Karpas-422 (cell line): Measurements from ENCODE around the gene WHRN. TPM values are rescaled to one million over a fixed set of nuclear protein-coding genes. Genes with fewer than 3 reads are reported as not detected.

Experiments
- DNase-seq: peaks from one replicate; pipeline ENCODE4 v3.0.0-alpha.2; 2015
- H2AFZ ChIP-seq: fragments of 200-600 bp; sonication (generic); 2 replicates; pipeline ENCODE4 v1.6.1; 2014; ENCODE audit warnings: antibody characterized with exemption, low read length, mixed read lengths
- H3K27ac ChIP-seq: fragments of 200-600 bp; sonication (generic); 2 replicates; pipeline ENCODE4 v1.5.1; 2014; ENCODE audit warnings: mild to moderate bottlenecking, low read length, moderate library complexity
- H3K27me3 ChIP-seq: fragments of 200-600 bp; sonication (generic); 2 replicates; pipeline ENCODE4 v1.6.1; 2014; ENCODE audit warnings: low read length, mixed read lengths
- H3K36me3 ChIP-seq: fragments of 200-600 bp; sonication (generic); 2 replicates; pipeline ENCODE4 v1.6.1; 2014; ENCODE audit warnings: low read length, mixed read lengths; ENCODE audit not compliant: insufficient read depth
- H3K4me1 ChIP-seq: fragments of 200-600 bp; sonication (generic); 2 replicates; pipeline ENCODE4 v1.6.1; 2014; ENCODE audit warnings: mild to moderate bottlenecking, low read length, mixed read lengths
- H3K4me2 ChIP-seq: fragments of 200-600 bp; sonication (generic); 2 replicates; pipeline ENCODE4 v1.6.1; 2014; ENCODE audit warnings: low read length, low read depth, mild to moderate bottlenecking; ENCODE audit not compliant: poor library complexity, severe bottlenecking
- H3K4me3 ChIP-seq: fragments of 200-600 bp; sonication (generic); 2 replicates; pipeline ENCODE4 v1.5.1; 2014; ENCODE audit warnings: mild to moderate bottlenecking, antibody characterized with exemption, low read length, mixed read lengths
- H3K79me2 ChIP-seq: fragments of 200-600 bp; sonication (generic); 2 replicates; pipeline ENCODE4 v1.6.1; 2014; ENCODE audit warnings: mild to moderate bottlenecking, low read length, mixed read lengths
- H3K9ac ChIP-seq: fragments of 200-600 bp; sonication (generic); 2 replicates; pipeline ENCODE4 v1.6.0; 2014; ENCODE audit warnings: low read length
- H3K9me2 ChIP-seq: fragments of 200-600 bp; sonication (generic), shearing (Covaris generic); replicated peaks from 2 replicates; pipeline ENCODE4 v1.6.0; 2014; ENCODE audit warnings: mild to moderate bottlenecking, low read length, moderate library complexity; ENCODE audit not compliant: insufficient read depth
- H3K9me3 ChIP-seq: fragments of 300-700, 200-600 bp; sonication (generic); 2 replicates; pipeline ENCODE4 v1.6.1; 2014; ENCODE audit warnings: low read length, mixed read lengths
- H4K20me1 ChIP-seq: fragments of 200-600 bp; sonication (generic); 2 replicates; pipeline ENCODE4 v1.6.1; 2014; ENCODE audit warnings: mild to moderate bottlenecking, antibody characterized with exemption, low read length, low read depth; ENCODE audit not compliant: insufficient read depth
- total RNA-seq: library from RNA; depleted of rRNA; stranded (reverse); fragments of >200 nt; shearing (Covaris generic); gene quantifications from 2 replicates; pipeline ENCODE4 v1.2.3, GENCODE V29; 2014; ENCODE audit warnings: low replicate concordance

Gene WHRN
- total RNA-seq, 1 experiment from 2014 or later: 0.30 TPM

- no peak for DNase-seq
- Histone ChIP-seq H3K4me2 (no peak overlapping the region), H3K79me2 (no peaks in the 10 kb centered on the region), H3K4me1 (no peaks in the 10 kb centered on the region), H3K4me3 (no peak overlapping the region), H3K9me3 (no peaks in the 10 kb centered on the region), H4K20me1 (no peaks in the 10 kb centered on the region), H3K9me2 (no peaks in the 10 kb centered on the region), H2AFZ (no peak overlapping the region), H3K9ac (no peak overlapping the region), H3K27ac (no peak overlapping the region), H3K36me3 (no peaks in the 10 kb centered on the region), H3K27me3 (no peaks in the 10 kb centered on the region)
Observed at GRCh38 chr9:114470121-114470520, 35.2 kb downstream of the WHRN start.

- H3K4me1 ChIP-seq: no peaks in the 10 kb centered on the region
- H3K9me2 ChIP-seq: no peaks in the 10 kb centered on the region
- H3K27ac ChIP-seq: no peak overlapping the region
- no peaks in the 10 kb centered on the region for H3K9me3 ChIP-seq
- H4K20me1 ChIP-seq: no peaks in the 10 kb centered on the region
- no peaks in the 10 kb centered on the region for H3K79me2 ChIP-seq
- H3K36me3 ChIP-seq: no peaks in the 10 kb centered on the region
- H3K4me3 ChIP-seq: no peak overlapping the region
- no peak overlapping the region for H2AFZ ChIP-seq
- no peak overlapping the region for H3K9ac ChIP-seq
- no peaks in the 10 kb centered on the region for H3K27me3 ChIP-seq
- H3K4me2 ChIP-seq: no peak overlapping the region
- DNase-seq: no peak
Observed at GRCh38 chr9:114469091-114469853, 36.0 kb downstream of the WHRN start.

GRCh38 chr9:114467910-114468309, 37.4 kb downstream of the WHRN start:
- no peak overlapping the region for H3K9ac ChIP-seq
- no peaks in the 10 kb centered on the region for H3K36me3 ChIP-seq
- no peaks in the 10 kb centered on the region for H3K9me3 ChIP-seq
- H3K4me3 ChIP-seq: no peak overlapping the region
- no peak overlapping the region for H2AFZ ChIP-seq
- no peaks in the 10 kb centered on the region for H3K79me2 ChIP-seq
- DNase-seq: no peak
- no peaks in the 10 kb centered on the region for H3K9me2 ChIP-seq
- no peak overlapping the region for H3K27ac ChIP-seq
- no peak overlapping the region for H3K4me2 ChIP-seq
- no peaks in the 10 kb centered on the region for H3K4me1 ChIP-seq
- no peaks in the 10 kb centered on the region for H3K27me3 ChIP-seq
- H4K20me1 ChIP-seq: no peaks in the 10 kb centered on the region

GRCh38 chr9:114467226-114467750, 38.0 kb downstream of the WHRN start:
- DNase-seq: no peak
- Histone ChIP-seq H4K20me1 (no peaks in the 10 kb centered on the region), H3K4me1 (no peaks in the 10 kb centered on the region), H3K4me2 (no peak overlapping the region), H3K9me3 (no peaks in the 10 kb centered on the region), H3K79me2 (no peaks in the 10 kb centered on the region), H3K9me2 (no peaks in the 10 kb centered on the region), H3K36me3 (no peaks in the 10 kb centered on the region), H2AFZ (no peak overlapping the region), H3K9ac (no peak overlapping the region), H3K27ac (no peak overlapping the region), H3K27me3 (no peaks in the 10 kb centered on the region), H3K4me3 (no peak overlapping the region)

GRCh38 chr9:114465906-114466900, 39.1 kb downstream of the WHRN start:
- Histone ChIP-seq H3K27me3 (no peaks in the 10 kb centered on the region), H3K9ac (no peak overlapping the region), H4K20me1 (no peaks in the 10 kb centered on the region), H3K9me2 (no peaks in the 10 kb centered on the region), H3K79me2 (no peaks in the 10 kb centered on the region), H3K9me3 (no peaks in the 10 kb centered on the region), H3K36me3 (no peaks in the 10 kb centered on the region), H3K4me3 (no peak overlapping the region), H3K4me2 (no peak overlapping the region), H3K27ac (no peak overlapping the region), H2AFZ (no peak overlapping the region), H3K4me1 (no peaks in the 10 kb centered on the region)
- DNase-seq: no peak

GRCh38 chr9:114465417-114465816, 39.9 kb downstream of the WHRN start:
- Histone ChIP-seq H3K4me1 (no peaks in the 10 kb centered on the region), H3K9ac (no peak overlapping the region), H3K9me3 (no peaks in the 10 kb centered on the region), H3K4me2 (no peak overlapping the region), H3K36me3 (no peaks in the 10 kb centered on the region), H3K27me3 (no peaks in the 10 kb centered on the region), H3K9me2 (no peaks in the 10 kb centered on the region), H3K4me3 (no peak overlapping the region), H3K79me2 (no peaks in the 10 kb centered on the region), H2AFZ (no peak overlapping the region), H3K27ac (no peak overlapping the region), H4K20me1 (no peaks in the 10 kb centered on the region)
- DNase-seq: no peak

GRCh38 chr9:114464281-114465051, 40.8 kb downstream of the WHRN start:
- Histone ChIP-seq H3K4me1 (no peaks in the 10 kb centered on the region), H3K4me2 (no peak overlapping the region), H3K9me2 (no peaks in the 10 kb centered on the region), H3K79me2 (no peaks in the 10 kb centered on the region), H3K9me3 (no peaks in the 10 kb centered on the region), H2AFZ (no peak overlapping the region), H4K20me1 (no peaks in the 10 kb centered on the region), H3K36me3 (no peaks in the 10 kb centered on the region), H3K27ac (no peak overlapping the region), H3K4me3 (no peak overlapping the region), H3K27me3 (no peaks in the 10 kb centered on the region), H3K9ac (no peak overlapping the region)
- no peak for DNase-seq
